DMS114 treated with DMSO at 0.1 percent for 48 hours (cell line): ENCODE results near the gene ZNF789.
"Not testable (repeated sequence)": the region's sequence is repeated elsewhere in the genome, so short reads cannot be mapped to it uniquely, and the experiment has no call there.

Source experiments
- DNase-seq: peaks from one replicate; lab custom pipeline; 2025; ENCODE audit not compliant: unreplicated experiment; lab: John Stamatoyannopoulos, UW

The ZNF789 gene

GRCh38 chr7:99472561-99473314 is at the start of gene ZNF789:
ZNF789 (plus strand) TSS chr7:99472890; CDS start chr7:99476457, 3,567 bp downstream.
- peak; percentile 92 for DNase-seq

- DNase-seq, result no peak
Observed at GRCh38 chr7:99424932-99425730, 47.6 kb upstream of the ZNF789 start.

GRCh38 chr7:99428972-99429566 is 43.6 kb upstream of the ZNF789 start:
- no peak for DNase-seq

GRCh38 chr7:99429756-99430155 is 42.9 kb upstream of the ZNF789 start:
- DNase-seq, result no peak

- DNase-seq, result not testable (repeated sequence)
Observed at GRCh38 chr7:99431756-99432540, 40.7 kb upstream of the ZNF789 start.

GRCh38 chr7:99433158-99433557 is 39.5 kb upstream of the ZNF789 start:
- no peak for DNase-seq

- no peak for DNase-seq
Observed at GRCh38 chr7:99437946-99438572, 34.6 kb upstream of the ZNF789 start.

GRCh38 chr7:99438573-99439480 is 33.9 kb upstream of the ZNF789 start, which contains the start of the genes CPSF4 and PTCD1:
CPSF4 (plus strand) TSS chr7:99438943; CDS start chr7:99439083, 140 bp downstream.
PTCD1 (minus strand) TSS chr7:99438798; CDS start chr7:99435242, 3,556 bp downstream.
- DNase-seq, result peak; percentile 82

GRCh38 chr7:99440195-99440594 is 32.5 kb upstream of the ZNF789 start:
- DNase-seq, result no peak

GRCh38 chr7:99446096-99446495 is 26.6 kb upstream of the ZNF789 start:
- DNase-seq, result no peak

GRCh38 chr7:99447943-99448342 is 24.7 kb upstream of the ZNF789 start:
- no peak for DNase-seq

- DNase-seq, result no peak
Observed at GRCh38 chr7:99448855-99449254, 23.8 kb upstream of the ZNF789 start.

- no peak for DNase-seq
Observed at GRCh38 chr7:99449326-99449725, 23.4 kb upstream of the ZNF789 start.

- no peak for DNase-seq
Observed at GRCh38 chr7:99451936-99452335, 20.8 kb upstream of the ZNF789 start.

GRCh38 chr7:99452541-99452940 is 20.1 kb upstream of the ZNF789 start:
- DNase-seq, result no peak

GRCh38 chr7:99453105-99453504 is 19.6 kb upstream of the ZNF789 start:
- no peak for DNase-seq

- DNase-seq, result no peak
Observed at GRCh38 chr7:99455874-99456273, 16.8 kb upstream of the ZNF789 start.

GRCh38 chr7:99456288-99456687 is 16.4 kb upstream of the ZNF789 start:
- DNase-seq, result no peak

- no peak for DNase-seq
Observed at GRCh38 chr7:99457050-99457649, 15.5 kb upstream of the ZNF789 start.
